Stimulated activated CD8-positive, alpha-beta memory T cell treated with anti-CD3 and anti-CD28 coated beads, Interleukin-7, amount 100 ng/mL, for 4 hours (primary cell): ENCODE results near the gene AK3.

Experiments
- DNase-seq, 2 donors: peaks; one replicate each; pipeline ENCODE4 v3.0.0-alpha.2; 2020; ENCODE audit warnings: low read depth in 2 of 2

The AK3 gene

DNA sequence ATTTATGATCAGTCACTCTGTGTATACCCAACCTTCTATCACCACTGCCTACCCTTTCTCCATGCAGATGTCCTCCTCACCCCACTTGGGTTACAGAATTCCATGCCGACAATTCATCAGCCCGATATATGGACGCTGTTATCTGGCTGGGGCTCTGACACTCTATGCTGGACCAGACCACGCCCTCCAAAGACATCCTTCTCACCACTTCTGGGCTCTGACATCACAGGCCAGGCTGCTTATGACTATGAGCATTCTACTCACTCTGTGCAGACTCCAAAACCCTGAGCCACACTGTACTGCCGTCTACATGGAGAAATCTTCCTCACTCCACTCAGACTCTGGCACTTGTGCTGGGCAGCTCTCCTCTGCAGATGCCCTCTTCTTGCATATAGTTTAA lies 7.6 kb upstream of the AK3 start:
- DNase-seq, result no peak

DNA sequence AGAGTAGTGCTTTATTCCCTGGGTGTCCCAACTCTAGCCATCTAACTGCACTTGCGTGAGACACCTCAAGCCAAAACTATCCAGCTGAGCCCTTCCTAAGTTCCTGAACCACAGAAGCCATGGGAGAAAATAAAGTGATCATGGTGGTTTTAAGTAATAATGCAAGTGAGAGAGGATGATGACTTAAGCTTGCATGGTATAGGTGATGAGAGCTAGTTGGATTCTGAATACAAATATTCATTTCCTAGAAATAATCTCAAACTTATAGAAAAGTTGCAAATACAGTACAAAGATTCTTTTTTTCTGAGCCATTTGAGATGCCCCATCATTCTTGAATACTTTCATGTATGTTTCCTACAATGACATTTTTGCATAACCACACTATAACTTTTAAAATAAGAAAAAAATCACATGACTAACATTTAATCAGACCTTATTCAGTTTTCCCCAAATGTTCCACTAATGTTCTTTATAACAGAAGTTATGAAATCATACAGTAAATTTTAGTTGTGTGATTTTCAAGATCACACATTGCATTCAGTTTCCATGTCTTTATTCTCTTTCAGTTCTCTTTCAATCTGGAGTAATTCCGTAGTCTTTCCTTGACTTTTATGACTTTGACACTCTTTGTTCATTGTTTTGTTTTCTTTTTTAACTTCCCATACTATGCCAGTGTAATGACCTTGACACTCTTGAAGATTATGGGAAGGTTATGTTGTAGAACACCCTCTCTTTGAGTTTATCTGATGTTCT lies 5.5 kb upstream of the AK3 start:
- DNase-seq, result no peak

DNA sequence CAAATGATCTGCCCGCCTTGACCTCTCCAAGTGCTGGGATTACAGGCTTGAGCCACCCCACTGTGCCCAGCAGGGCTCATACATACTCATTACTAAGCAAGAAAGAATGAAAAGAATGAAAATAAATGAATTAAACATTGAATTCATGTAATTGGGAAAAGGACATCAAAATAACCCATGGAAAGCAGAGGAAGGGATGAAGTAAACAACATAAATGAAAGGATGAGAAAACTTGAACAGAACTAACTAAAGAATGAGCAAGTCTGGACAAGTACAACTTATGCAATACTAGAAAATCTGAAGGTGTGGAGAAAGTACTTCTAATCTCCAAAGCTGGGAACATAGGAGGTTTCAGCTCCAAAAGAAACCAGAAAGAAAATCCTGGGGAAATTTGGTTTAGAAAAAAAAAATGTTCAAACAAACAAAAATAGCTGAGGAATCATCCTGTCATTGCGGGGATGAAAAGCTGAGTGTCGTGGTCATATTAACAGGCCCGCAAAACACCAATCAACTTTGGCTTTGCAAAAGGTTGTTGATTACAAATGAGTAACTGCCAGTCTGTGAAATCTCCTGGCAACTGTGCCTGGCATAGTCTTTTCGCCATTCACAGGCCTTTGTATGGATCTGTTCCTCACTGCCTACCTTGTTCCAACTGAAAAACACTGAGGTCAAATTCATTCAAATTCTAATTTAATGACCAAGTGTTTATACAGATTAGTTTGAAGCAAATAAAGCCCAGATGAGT lies 2.3 kb upstream of the AK3 start:
- no peak for DNase-seq

DNA sequence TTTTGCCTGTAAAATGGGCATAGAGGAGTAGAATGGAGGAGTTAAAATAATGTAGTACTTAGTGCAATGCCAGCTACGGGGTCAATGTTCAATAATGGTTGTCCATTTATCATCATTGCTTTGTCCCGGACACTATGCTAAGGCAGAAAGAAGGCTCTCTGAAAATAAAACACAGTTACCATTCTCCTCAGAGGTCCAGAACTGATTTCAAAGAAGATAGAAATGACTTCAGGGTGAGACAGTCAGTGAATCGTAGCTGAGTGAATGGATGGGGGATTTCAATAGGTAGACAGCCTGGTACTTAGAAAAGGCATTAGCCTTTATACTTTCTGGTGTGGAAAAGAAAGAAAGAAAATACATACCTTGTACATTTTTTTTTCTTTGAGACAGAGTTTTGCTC lies 1.2 kb upstream of the AK3 start:
- no peak for DNase-seq

DNA sequence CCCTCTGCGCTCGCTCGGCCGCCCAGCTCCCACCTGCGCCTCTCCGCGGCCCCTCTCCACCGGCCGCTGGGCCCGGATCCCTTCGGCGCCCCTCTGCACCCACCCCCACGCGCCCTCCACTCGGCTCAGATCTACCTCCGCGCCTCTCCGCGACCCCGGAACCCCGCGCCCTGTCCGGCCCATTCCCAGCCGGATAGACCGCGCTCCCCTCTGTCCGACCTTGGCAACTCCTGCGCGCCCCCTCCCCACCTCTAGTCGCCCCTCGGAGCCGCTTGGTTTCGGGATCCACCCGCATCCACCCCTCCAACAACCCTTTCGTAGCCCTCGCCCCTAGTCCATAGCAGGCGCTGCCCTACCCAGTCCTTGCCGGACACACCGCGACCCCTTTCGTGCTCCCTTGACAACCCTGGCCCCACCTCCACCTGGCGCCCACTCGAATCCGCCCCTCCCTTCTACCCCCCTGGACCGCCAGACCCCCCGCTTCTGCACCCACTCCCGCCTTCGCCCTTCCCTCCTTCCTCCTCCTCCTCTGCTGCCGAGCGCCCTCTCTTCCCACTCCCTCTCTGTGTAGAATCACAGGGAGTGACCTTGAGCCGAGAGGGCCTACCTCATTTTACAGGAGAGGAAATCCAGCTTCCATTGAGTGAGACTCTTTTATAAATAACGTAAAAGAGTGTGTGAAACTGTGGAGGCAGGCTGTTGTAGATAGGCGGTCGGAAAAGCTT lies 525 bp upstream of the AK3 start:
- peak in 1 of 2 donors; percentile 4 for DNase-seq

DNA sequence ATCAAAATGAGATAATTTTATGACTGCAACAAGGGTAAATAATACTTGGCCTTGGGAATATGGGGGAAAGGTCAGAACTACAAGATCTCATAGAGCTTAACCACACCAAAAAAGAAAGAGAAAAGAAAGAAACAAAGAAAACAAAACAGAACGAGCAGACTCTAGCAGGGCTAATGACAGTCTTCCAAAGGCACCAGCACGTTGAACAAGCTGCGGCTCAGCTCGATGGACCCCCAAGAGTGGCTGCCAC lies 689 bp downstream of the AK3 start:
- DNase-seq, result no peak

DNA sequence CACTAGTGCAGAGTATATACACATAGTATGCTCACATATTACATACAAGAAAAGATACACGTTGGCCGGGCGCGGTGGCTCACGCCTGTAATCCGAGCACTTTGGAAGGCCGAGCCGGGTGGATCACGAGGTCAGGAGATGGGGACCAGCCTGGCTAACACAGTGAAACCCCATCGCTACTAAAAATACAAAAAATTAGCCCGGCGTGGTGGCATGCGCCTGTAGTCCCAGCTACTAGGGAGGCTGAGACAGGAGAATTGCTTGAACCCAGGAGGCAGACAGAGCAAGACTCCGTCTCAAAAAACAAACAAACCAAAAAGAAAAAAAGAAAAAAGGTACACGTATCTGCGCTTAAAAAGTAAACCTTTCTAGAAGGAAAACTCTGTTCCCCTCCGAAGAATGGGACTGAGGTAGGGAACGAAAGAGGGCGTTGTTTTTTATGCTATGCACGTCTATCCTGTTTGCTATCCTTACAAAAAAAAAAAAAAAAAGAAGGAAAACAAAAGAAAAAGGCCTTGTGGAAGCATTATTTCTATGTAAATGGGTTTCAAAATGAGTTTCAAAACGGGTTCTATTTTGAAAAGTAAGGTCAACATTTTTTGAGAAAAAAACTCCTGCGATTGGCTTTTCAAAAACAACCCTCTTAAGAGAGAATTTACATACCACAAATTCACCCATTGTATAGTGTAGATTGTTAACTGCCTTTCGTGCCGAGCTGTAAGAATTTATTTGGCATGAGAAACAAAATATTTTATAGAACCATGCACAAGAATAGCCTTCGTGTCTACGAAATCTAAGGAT lies 1.2 kb downstream of the AK3 start:
- no peak for DNase-seq

DNA sequence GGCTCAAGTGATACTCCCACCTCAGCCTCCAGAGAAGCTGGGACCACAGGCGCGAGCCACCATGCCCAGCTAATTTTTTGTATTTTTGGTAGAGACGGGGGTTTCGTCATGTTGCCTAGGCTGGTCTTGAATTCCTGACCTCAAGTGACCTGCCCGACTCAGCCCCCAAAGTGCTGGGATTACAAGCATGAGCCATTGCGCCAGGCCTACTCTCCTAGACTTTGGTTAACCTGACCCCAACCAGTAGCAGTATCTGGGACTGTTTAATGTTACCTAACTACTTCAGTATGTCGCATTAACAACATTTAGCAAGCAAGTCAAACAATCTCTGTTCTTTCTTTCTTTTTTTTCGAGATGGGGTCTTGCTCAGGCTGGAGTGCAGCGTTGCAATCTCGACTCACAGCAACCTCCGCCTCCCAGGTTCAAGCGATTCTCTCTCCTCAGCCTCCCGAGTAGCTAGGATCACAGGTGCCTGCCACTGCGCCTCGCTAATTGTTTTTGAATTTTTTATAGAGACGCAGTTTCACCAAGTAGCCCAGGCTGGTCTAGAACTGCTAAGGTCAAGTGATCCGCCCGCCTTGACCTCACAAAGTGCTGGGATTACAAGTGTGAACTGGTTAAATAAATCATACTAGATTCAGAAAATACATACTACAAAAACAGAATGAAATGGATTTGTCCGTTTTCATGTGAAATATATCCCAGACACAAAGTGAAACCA lies 2.0 kb downstream of the AK3 start:
- DNase-seq, result no peak

DNA sequence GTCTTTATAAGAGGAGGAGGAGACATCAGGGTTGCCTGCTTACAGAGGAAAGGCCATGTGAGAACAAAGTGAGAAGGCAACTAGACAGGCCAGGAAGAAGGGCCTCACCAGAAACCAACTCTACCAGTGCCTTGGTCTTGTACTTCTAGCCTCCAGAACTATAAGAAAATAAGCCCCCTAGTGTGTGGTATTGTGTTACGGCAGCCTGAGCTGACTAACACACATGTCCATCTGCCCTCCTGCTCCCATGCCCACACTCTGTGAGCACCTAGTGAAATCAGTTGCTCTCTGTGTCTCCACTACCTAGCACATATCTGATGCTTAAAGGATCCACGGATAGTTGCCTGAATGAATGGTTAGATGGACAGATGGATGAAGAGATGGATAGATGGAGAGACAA lies 6.9 kb downstream of the AK3 start:
- no peak for DNase-seq

DNA sequence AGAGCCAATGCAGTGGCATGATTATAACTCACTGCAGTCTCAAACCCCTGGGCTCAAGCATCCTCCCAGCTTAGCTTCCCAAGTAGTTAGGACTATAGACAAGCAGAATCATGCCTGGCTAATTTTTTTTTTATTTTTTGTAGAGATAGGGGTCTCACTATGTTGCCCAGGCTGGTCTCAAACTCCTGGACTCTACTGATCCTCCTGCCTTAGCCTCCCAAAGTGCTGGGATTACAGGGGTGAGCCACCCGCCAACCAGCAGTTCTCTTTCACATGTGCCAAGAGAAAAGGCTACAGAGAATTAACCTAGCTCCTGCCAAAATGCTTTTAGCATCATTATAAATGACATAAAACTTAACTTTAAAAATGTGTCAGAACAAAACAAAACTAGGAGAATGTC lies 8.1 kb downstream of the AK3 start:
- DNase-seq, result no peak

DNA sequence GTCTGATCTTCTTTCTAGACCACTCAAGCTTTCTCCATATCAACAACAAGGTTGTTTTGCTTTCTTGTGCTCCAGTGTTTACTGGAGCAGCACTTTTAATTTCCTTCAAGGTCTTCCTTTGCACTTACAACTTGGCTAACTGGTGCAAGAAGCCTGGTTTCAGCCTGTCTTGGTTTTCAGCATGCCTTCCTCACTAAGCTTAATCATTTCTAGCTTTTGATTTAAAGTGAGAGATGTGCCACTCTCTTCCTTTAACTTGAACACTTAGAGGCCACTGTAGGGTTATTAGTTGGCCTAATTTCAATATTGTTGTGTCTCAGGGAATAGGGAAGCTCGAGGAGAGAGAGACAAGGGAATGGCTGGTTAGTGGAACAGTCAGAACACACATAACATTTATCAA lies 13.4 kb downstream of the AK3 start:
- no peak for DNase-seq

DNA sequence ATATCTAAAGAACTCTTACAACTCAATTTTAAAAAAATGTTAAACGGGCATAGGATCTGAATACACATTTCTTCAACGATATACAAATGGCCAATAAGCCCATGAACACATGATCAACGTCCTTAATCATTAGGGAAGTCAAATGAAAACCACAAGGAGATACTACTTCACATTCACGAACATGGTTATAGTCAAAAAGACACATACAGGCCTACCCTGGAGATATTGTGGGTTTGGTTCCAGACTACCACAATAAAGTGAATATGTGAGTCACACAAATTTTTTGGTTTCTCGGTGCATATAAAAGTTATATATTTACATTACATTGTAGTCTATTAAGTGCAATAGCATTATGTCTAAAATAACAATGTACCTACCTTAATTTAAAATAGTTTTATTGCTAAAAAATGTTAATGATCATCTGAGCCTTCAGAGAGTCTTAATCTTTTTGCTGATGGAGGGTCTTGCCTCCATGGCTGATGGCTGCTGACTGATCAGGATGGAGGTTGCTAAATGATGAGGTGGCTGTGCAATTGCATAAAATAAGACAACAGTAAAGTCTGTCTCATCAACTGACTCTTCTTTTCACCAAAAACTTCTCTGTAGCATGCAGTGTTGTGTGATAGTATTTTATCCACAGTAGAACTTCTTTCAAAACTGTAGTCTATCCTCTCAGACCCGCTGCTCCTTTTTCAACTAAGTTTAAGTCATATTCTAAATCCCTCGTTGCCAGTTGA lies 15.1 kb downstream of the AK3 start:
- no peak for DNase-seq

DNA sequence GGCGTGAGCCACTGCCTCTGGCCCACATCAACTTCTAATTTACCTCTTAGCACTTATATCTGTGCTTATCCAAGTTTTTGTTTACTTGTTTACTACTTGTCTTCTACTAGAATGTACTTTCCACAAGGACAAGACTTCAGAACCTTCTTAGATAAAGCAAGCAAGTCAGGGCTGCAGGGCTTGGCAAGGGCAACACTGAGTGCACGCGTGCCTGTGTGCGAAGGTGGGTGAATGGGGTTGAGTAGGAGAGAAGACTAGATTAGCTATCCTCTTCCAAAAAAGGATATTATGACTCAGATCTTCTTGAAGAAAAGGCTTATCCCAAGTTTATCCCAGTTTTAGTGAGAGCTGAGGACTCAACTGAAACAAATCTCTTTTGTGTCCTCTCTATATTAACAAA lies 19.3 kb downstream of the AK3 start:
- no peak for DNase-seq

DNA sequence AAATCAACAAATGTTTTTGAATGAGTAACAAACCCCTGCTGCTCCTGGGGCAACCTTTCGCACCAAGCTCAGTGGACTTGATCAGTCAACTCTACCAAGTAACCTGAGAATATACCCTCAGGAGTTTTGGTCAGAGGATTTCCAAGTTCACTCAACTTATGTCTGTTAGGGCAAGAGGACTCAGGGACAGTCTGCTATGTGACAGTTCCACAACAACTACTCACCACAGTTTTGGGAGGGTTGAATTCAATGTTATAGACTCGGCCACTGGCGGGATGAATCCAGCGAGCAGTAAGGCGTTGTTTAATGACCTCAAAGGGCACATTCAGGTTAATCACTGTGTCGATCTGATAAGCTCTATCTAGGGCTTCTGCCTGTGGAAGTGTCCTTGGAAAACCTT lies 22.1 kb downstream of the AK3 start:
- no peak for DNase-seq

DNA sequence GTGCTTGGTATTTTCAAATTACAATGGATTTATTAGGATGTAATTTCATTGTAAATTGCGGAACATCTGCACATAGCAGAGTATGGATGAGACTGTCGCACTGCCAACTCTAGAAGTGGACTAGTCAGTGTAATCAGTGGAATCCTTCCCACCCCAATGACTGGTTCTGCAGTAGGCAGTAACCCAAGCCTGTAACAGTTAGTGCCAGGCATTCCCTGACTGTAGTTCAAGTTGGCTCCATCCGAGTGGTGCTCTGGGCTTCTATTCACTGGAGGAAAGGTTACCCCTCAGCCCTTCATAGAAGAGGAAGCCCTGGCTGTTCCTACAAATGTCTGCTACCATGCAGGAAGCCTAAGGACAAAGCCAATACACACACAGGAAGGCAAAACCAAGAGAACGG lies 23.2 kb downstream of the AK3 start:
- DNase-seq, result no peak

DNA sequence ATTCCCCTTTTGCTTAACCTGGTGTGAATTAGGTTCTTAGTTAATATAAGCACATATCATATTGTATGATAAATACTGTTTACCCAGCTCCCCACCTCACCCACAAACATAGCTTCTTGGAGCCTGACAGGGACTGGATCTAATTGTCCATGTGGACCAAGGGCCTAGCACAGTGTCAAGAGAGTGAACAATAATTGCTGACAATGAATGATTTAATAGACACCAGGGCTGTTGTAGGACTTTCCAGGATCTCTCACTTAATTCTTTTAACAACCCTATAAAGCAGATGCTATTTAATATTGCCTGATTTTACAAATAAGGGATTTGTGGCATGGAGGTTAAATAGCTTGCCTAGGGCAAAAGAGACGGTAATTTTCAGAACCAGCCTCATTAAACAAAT lies 24.8 kb downstream of the AK3 start:
- DNase-seq, result no peak

DNA sequence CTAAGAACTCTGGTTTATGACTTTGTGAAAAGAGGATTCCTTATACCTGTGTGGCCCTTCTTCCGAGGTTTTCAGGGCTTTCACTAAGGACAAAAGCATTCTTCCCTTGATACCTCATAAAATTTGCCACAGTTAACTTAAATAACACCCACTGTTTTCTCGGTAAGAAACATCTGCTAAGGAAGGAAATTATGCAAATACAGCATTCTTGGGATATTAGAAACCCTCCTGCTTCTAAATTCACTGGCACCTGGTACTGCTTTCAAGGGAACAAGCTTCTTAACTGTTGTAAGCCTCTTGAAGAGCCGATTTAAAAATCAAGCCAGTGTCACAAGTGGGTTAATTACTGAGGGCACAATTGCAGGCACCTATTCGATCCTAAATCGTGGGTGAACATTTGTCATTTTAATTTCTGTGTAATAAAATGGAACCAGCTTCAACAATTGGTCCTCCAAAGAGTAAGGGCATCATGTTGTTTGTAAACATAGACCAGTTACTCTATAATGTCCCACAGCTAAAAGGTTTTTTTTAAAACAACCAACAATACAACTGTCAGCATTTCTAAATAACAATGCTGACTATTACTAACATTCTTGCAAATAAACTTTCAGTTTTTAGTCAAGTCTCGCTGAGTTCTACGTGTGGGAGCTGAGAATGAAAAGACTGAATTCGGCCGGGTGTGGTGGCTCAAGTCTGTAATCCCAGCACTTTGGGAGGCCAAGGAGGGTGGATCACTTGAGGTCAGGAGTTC lies 26.6 kb downstream of the AK3 start:
- no peak for DNase-seq

DNA sequence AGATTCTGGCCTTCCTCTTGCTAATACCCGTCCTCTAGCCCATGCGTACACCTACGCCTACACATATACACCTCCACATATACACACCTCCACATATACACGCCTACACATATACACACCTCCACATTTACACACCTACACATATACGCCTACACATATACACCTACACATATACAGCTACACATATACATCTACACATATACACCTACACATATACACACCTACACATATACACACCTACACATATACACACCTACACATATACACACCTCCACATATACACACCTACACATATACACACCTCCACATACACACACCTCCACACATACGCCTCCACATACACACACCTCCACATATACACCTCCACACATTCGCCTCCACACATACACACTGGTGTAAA lies 27.2 kb downstream of the AK3 start:
- no peak for DNase-seq

DNA sequence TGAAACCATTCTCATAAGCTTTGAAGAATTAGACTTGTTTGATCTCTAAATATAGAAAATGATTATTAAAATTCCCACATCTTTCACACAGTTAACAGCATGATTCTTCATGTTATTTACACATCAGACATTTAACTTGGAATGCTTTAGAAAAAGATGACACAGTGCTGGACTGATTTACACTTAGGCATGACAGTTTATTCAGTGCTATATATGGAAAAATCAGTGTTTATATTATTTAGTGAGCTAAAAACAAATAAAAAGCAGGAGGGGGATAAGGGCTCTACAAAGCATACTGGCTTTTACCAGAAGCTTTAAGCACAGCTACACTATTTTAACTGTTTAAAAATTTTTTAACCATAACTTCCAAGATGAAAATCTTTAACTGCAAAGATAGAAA lies 31.6 kb downstream of the AK3 start:
- DNase-seq, result no peak

DNA sequence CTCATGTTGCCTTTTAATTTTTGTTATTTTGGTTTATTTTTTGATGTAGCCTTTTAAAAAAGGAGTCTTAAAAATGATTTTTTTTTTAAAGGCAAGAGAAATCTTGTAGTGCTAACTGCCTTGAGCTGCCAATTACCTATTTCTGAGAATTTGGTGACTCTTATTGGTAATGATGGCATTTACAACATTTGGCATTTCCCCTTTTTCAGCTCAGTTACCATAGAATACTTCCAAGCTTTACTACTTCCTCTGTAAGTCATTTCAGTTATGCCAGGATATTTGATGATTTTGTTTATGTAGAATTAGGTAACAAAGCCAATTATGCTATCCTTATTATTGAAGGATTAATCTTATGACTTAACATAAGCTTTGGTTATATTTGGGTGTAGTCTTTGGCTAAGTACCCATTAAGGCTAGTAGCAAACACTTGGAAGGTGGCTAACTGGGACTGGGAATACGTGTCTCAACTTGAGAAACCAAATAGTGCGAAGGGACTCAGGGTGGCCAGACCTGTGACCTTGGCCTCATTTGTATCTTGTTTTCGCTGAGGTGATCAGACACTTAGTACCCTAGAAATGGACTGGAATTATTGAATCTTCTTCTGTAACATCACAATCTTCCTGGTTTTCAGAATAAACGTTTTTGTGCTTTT lies 33.9 kb downstream of the AK3 start:
- no peak for DNase-seq
